Glutamatergic neuron (in vitro differentiated cells): ENCODE results near the gene FKBP9. TPM values are rescaled to one million over a fixed set of nuclear protein-coding genes. Genes with fewer than 3 reads are reported as not detected.
A peak's percentile ranks its signal among the peaks of the same experiment; 100 is the strongest.

Experiments used
- DNase-seq: peaks from one replicate; pipeline ENCODE4 v3.0.0; 2022
- H3K27ac Mint-ChIP-seq: one replicate; pipeline ENCODE4 v1.8.0; 2020; ENCODE audit warnings: mild to moderate bottlenecking, mixed read lengths, inconsistent platforms; ENCODE audit not compliant: unreplicated experiment
- H3K27me3 Mint-ChIP-seq: one replicate; pipeline ENCODE4 v1.8.0; 2020; ENCODE audit warnings: mild to moderate bottlenecking, moderate library complexity, mixed read lengths, inconsistent platforms; ENCODE audit not compliant: unreplicated experiment
- H3K36me3 Mint-ChIP-seq: one replicate; pipeline ENCODE4 v1.8.0; 2020; ENCODE audit warnings: mild to moderate bottlenecking, mixed read lengths, inconsistent platforms; ENCODE audit not compliant: unreplicated experiment
- H3K4me1 Mint-ChIP-seq: one replicate; pipeline ENCODE4 v1.8.0; 2020; ENCODE audit warnings: mild to moderate bottlenecking, low read depth, mixed read lengths, inconsistent platforms; ENCODE audit not compliant: unreplicated experiment
- H3K4me3 Mint-ChIP-seq: one replicate; pipeline ENCODE4 v1.8.0; 2020; ENCODE audit warnings: mild to moderate bottlenecking, mixed read lengths, inconsistent platforms; ENCODE audit not compliant: unreplicated experiment
- H3K9me3 Mint-ChIP-seq: one replicate; pipeline ENCODE4 v1.8.0; 2020; ENCODE audit warnings: mild to moderate bottlenecking, moderate library complexity, mixed read lengths, inconsistent platforms; ENCODE audit not compliant: unreplicated experiment
- CTCF ChIP-seq: fragments of 200-600 bp; sonication (generic); IDR thresholded peaks from one replicate; pipeline ENCODE4 v1.5.0; 2021; ENCODE audit not compliant: partially characterized antibody, unreplicated experiment
- total RNA-seq: library from RNA; stranded (reverse); fragmentation: NEBNext Ultra II Directional; extraction: Animal tissue kit (Norgen Biotek cat#: 25700); gene quantifications from one replicate; pipeline ENCODE4 v1.2.1, GENCODE V29; 2021; ENCODE audit not compliant: unreplicated experiment

Gene FKBP9
- total RNA-seq, 1 donor from 2014 or later: 90.7 TPM

GRCh38 chr7:32942415-32943251 is 14.6 kb upstream of the FKBP9 start:
- peak overlapping the region; percentile 92 for H3K4me3 Mint-ChIP-seq
- TF ChIP-seq CTCF: peak; percentile 8
- H3K27ac Mint-ChIP-seq: peak overlapping the region; percentile 34
- H3K27me3 Mint-ChIP-seq: peaks cover 1% of the 10 kb centered on the region
- peaks cover 5% of the 10 kb centered on the region for H3K36me3 Mint-ChIP-seq
- no peaks in the 10 kb centered on the region for H3K9me3 Mint-ChIP-seq
- H3K4me1 Mint-ChIP-seq: peaks cover 12% of the 10 kb centered on the region
- DNase-seq: peak; percentile 83

DNA sequence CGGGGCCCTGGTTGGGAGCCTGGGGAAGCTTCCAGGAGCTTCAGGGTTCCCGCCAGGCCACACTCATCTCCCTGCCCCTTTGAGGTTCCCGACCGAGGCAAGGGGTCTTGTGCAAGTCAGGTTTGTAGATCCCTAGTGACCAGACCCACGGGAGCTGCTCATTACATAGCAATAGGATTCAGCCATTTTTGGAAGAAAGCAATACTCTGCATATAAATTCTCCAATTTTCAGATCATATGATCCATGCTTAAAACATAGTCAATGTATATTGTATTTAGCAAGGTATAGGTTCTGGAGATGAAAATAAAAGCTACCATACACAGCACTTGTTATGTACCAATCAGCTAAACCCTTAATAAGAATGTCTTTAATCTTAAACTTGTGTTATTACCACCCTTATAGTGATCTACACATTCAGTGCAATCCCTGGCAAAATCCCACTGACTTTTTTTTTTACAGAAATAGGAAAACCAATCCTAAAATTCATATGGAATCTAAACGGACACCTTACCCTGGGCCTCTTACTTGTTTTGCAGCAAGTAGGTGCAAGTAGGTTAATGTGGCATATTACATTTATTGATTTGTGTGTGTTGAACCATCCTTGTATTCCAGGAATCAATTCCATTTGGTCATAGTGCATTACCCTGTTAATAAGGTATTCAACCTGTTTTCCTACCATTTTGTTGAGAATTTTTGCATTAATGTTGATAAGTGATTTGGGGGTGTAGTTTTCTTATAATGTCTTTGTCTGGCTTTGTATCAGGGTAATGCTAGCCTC is 13.8 kb upstream of the FKBP9 start:
- Mint-ChIP-seq H3K4me3 (no peak overlapping the region), H3K9me3 (peaks cover 6% of the 10 kb centered on the region), H3K36me3 (peaks cover 5% of the 10 kb centered on the region), H3K4me1 (peaks cover 12% of the 10 kb centered on the region), H3K27me3 (peaks cover 4% of the 10 kb centered on the region), H3K27ac (no peak overlapping the region)
- no peak for TF ChIP-seq CTCF
- DNase-seq: no peak

- no peak for TF ChIP-seq CTCF
Observed at GRCh38 chr7:32947420-32947983, 9.7 kb upstream of the FKBP9 start.

GRCh38 chr7:32948202-32948601 is 9.0 kb upstream of the FKBP9 start:
- H3K27ac Mint-ChIP-seq: no peak overlapping the region
- DNase-seq: no peak

More at GRCh38 chr7:32947420-32947983, 9.7 kb upstream of the FKBP9 start:
- peaks cover 9% of the 10 kb centered on the region for H3K9me3 Mint-ChIP-seq
- DNase-seq: no peak
- no peaks in the 10 kb centered on the region for H3K4me1 Mint-ChIP-seq
- H3K36me3 Mint-ChIP-seq: peaks cover 10% of the 10 kb centered on the region
- H3K4me3 Mint-ChIP-seq: no peak overlapping the region
- no peak overlapping the region for H3K27ac Mint-ChIP-seq
- peaks cover 7% of the 10 kb centered on the region for H3K27me3 Mint-ChIP-seq

More at GRCh38 chr7:32948202-32948601, 9.0 kb upstream of the FKBP9 start:
- no peak for TF ChIP-seq CTCF
- H3K36me3 Mint-ChIP-seq: peaks cover 10% of the 10 kb centered on the region
- H3K4me1 Mint-ChIP-seq: no peaks in the 10 kb centered on the region
- H3K4me3 Mint-ChIP-seq: no peak overlapping the region
- H3K27me3 Mint-ChIP-seq: peaks cover 7% of the 10 kb centered on the region
- peaks cover 9% of the 10 kb centered on the region for H3K9me3 Mint-ChIP-seq
